Measurements from ENCODE around the gene CCDC148.

The CCDC148 gene

DNA sequence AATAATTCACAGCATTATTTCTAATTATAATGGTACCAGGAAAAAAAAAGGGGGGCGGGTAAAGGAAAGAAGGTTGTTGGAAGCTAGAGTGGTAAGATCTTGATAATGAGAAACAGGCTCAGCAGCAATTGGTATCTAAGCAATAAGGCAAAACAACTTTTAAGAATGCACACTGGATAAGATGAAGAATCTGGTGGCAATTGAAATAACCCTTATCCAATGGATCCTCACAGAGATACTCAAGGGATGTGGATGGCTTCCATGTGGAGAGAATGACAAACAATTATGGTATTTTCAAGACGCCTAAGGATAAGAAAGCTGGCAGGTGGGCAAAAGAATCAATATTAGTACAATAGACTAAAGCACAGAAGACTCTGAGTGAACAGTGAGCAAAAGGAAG is 201.3 kb downstream of the CCDC148 start:
- H3K27ac ChIP-seq (ENCODE audit: low read depth, low read length), result no peak overlapping the region
- no peak for TF ChIP-seq EZH2phosphoT487 (conservative IDR thresholded peaks at IDR 0.05; ENCODE audit: low read length)
- no peak for TF ChIP-seq CTCF (IDR thresholded peaks at IDR 0.05; ENCODE audit: insufficient read depth, low read length, poor library complexity, severe bottlenecking)
- H3K27me3 ChIP-seq (ENCODE audit: low read length), result no peaks in the 10 kb centered on the region
- H3K9me2 ChIP-seq (replicated peaks; ENCODE audit: insufficient read depth, low read length), result no peaks in the 10 kb centered on the region
- H3K36me3 ChIP-seq (ENCODE audit: low read length), result no peaks in the 10 kb centered on the region
- no peaks in the 10 kb centered on the region for H3F3A ChIP-seq (ENCODE audit: insufficient read depth)
- H3K9me3 ChIP-seq (ENCODE audit: insufficient read depth, low read length), result no peaks in the 10 kb centered on the region
- no peaks in the 10 kb centered on the region for H3K79me2 ChIP-seq (ENCODE audit: insufficient read depth, low read length)
- no peak overlapping the region for H3K4me2 ChIP-seq (ENCODE audit: low read depth, low read length, poor library complexity, severe bottlenecking)
- H3K9ac ChIP-seq (ENCODE audit: low read length), result no peak overlapping the region
- H4K20me1 ChIP-seq (ENCODE audit: low read depth, low read length), result no peaks in the 10 kb centered on the region
- H2AFZ ChIP-seq (ENCODE audit: low read depth, low read length, severe bottlenecking), result no peak overlapping the region
- no peak overlapping the region for H3K4me3 ChIP-seq (ENCODE audit: insufficient read depth, low read length, poor library complexity, severe bottlenecking)

- Histone ChIP-seq H2AFZ (ENCODE audit: low read depth, low read length, severe bottlenecking) (no peak overlapping the region), H3K4me3 (ENCODE audit: insufficient read depth, low read length, poor library complexity, severe bottlenecking) (no peak overlapping the region), H3K4me2 (ENCODE audit: low read depth, low read length, poor library complexity, severe bottlenecking) (no peak overlapping the region), H3K9me3 (ENCODE audit: insufficient read depth, low read length) (no peaks in the 10 kb centered on the region), H3K9ac (ENCODE audit: low read length) (no peak overlapping the region), H3K27ac (ENCODE audit: low read depth, low read length) (no peak overlapping the region), H3K36me3 (ENCODE audit: low read length) (no peaks in the 10 kb centered on the region), H3F3A (ENCODE audit: insufficient read depth) (no peaks in the 10 kb centered on the region), H3K9me2 (replicated peaks; ENCODE audit: insufficient read depth, low read length) (no peaks in the 10 kb centered on the region), H3K27me3 (ENCODE audit: low read length) (no peaks in the 10 kb centered on the region), H4K20me1 (ENCODE audit: low read depth, low read length) (no peaks in the 10 kb centered on the region), H3K79me2 (ENCODE audit: insufficient read depth, low read length) (no peaks in the 10 kb centered on the region)
- no peak for TF ChIP-seq CTCF (IDR thresholded peaks at IDR 0.05; ENCODE audit: insufficient read depth, low read length, poor library complexity, severe bottlenecking)
- TF ChIP-seq EZH2phosphoT487 (conservative IDR thresholded peaks at IDR 0.05; ENCODE audit: low read length), result no peak
These were observed 203.4 kb downstream of the CCDC148 start for GRCh38 chr2:158253170-158253569.

DNA sequence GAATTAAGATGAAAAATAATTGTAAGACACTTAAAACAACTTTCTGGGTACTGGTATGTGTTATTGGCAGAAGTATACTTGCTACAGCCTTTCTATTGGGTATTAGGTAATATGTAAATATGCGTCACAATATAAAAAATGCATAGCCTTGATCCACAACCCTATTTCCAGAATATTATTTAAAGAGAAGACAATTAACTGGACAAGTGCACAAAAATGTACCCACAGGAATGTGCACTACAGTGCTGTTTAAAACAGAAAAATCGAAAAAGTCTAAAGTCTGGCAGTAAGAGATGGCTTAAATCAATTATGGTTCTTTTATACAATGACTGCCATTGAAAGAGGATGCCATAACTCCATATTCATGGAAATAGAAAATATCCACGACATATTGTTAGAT is 205.2 kb downstream of the CCDC148 start:
- no peak overlapping the region for H3K27ac ChIP-seq (ENCODE audit: low read depth, low read length)
- no peaks in the 10 kb centered on the region for H3K27me3 ChIP-seq (ENCODE audit: low read length)
- H3K4me3 ChIP-seq (ENCODE audit: insufficient read depth, low read length, poor library complexity, severe bottlenecking), result no peak overlapping the region
- H3K4me2 ChIP-seq (ENCODE audit: low read depth, low read length, poor library complexity, severe bottlenecking), result no peak overlapping the region
- no peak for TF ChIP-seq EZH2phosphoT487 (conservative IDR thresholded peaks at IDR 0.05; ENCODE audit: low read length)
- no peaks in the 10 kb centered on the region for H3K9me2 ChIP-seq (replicated peaks; ENCODE audit: insufficient read depth, low read length)
- no peaks in the 10 kb centered on the region for H3F3A ChIP-seq (ENCODE audit: insufficient read depth)
- H2AFZ ChIP-seq (ENCODE audit: low read depth, low read length, severe bottlenecking), result no peak overlapping the region
- no peaks in the 10 kb centered on the region for H3K9me3 ChIP-seq (ENCODE audit: insufficient read depth, low read length)
- no peaks in the 10 kb centered on the region for H3K36me3 ChIP-seq (ENCODE audit: low read length)
- no peak overlapping the region for H3K9ac ChIP-seq (ENCODE audit: low read length)
- no peaks in the 10 kb centered on the region for H4K20me1 ChIP-seq (ENCODE audit: low read depth, low read length)
- no peaks in the 10 kb centered on the region for H3K79me2 ChIP-seq (ENCODE audit: insufficient read depth, low read length)

GRCh38 chr2:158243392-158243791 is 213.2 kb downstream of the CCDC148 start:
- H2AFZ ChIP-seq (ENCODE audit: low read depth, low read length, severe bottlenecking), result no peak overlapping the region
- H3K9ac ChIP-seq (ENCODE audit: low read length), result no peak overlapping the region
- H3K27ac ChIP-seq (ENCODE audit: low read depth, low read length), result no peak overlapping the region
- H3K36me3 ChIP-seq (ENCODE audit: low read length), result no peaks in the 10 kb centered on the region
- no peaks in the 10 kb centered on the region for H4K20me1 ChIP-seq (ENCODE audit: low read depth, low read length)
- no peak overlapping the region for H3K4me3 ChIP-seq (ENCODE audit: insufficient read depth, low read length, poor library complexity, severe bottlenecking)
- no peaks in the 10 kb centered on the region for H3F3A ChIP-seq (ENCODE audit: insufficient read depth)
- H3K9me3 ChIP-seq (ENCODE audit: insufficient read depth, low read length), result no peaks in the 10 kb centered on the region
- H3K79me2 ChIP-seq (ENCODE audit: insufficient read depth, low read length), result no peaks in the 10 kb centered on the region
- H3K27me3 ChIP-seq (ENCODE audit: low read length), result no peaks in the 10 kb centered on the region
- TF ChIP-seq EZH2phosphoT487 (conservative IDR thresholded peaks at IDR 0.05; ENCODE audit: low read length), result no peak
- no peak for TF ChIP-seq CTCF (IDR thresholded peaks at IDR 0.05; ENCODE audit: insufficient read depth, low read length, poor library complexity, severe bottlenecking)
- H3K4me2 ChIP-seq (ENCODE audit: low read depth, low read length, poor library complexity, severe bottlenecking), result no peak overlapping the region
- no peaks in the 10 kb centered on the region for H3K9me2 ChIP-seq (replicated peaks; ENCODE audit: insufficient read depth, low read length)
